Brain microvascular endothelial cell (primary cell): ENCODE data around the gene ZMYND19.

Experiments used
- DNase-seq: peaks from one replicate; pipeline ENCODE4 v3.0.0-alpha.2; 2020
- H3K27ac ChIP-seq: fragments of 250-450 bp; sonication (Bioruptor Pico); 2 replicates; pipeline ENCODE4 v1.5.1; 2020; ENCODE audit warnings: mild to moderate bottlenecking, moderate library complexity
- H3K27me3 ChIP-seq: fragments of 250-450 bp; sonication (Bioruptor Pico); replicated peaks from 2 replicates; pipeline ENCODE4 v1.5.1; 2020; ENCODE audit warnings: mild to moderate bottlenecking
- H3K36me3 ChIP-seq: fragments of 250-450 bp; sonication (Bioruptor Pico); replicated peaks from 2 replicates; pipeline ENCODE4 v1.5.1; 2020; ENCODE audit warnings: mild to moderate bottlenecking
- H3K4me3 ChIP-seq: 2 replicates; pipeline ENCODE4 v1.5.1; 2011; ENCODE audit warnings: low read depth, mild to moderate bottlenecking, control low read depth, low read length, moderate library complexity
- CTCF ChIP-seq: IDR thresholded peaks from 2 replicates; pipeline ENCODE4 v1.5.1; 2011; ENCODE audit warnings: low read depth, mild to moderate bottlenecking, moderate library complexity, low read length, control low read depth, inconsistent platforms; ENCODE audit errors: missing control alignments
- in situ Hi-C: cut with HindIII; loops from 2 replicates; pipeline ENCODE4 v1.10.0; 2017; ENCODE audit warnings: low sequenced_read_pairs, low pct_ligation_motif_present

ZMYND19 gene

DNA sequence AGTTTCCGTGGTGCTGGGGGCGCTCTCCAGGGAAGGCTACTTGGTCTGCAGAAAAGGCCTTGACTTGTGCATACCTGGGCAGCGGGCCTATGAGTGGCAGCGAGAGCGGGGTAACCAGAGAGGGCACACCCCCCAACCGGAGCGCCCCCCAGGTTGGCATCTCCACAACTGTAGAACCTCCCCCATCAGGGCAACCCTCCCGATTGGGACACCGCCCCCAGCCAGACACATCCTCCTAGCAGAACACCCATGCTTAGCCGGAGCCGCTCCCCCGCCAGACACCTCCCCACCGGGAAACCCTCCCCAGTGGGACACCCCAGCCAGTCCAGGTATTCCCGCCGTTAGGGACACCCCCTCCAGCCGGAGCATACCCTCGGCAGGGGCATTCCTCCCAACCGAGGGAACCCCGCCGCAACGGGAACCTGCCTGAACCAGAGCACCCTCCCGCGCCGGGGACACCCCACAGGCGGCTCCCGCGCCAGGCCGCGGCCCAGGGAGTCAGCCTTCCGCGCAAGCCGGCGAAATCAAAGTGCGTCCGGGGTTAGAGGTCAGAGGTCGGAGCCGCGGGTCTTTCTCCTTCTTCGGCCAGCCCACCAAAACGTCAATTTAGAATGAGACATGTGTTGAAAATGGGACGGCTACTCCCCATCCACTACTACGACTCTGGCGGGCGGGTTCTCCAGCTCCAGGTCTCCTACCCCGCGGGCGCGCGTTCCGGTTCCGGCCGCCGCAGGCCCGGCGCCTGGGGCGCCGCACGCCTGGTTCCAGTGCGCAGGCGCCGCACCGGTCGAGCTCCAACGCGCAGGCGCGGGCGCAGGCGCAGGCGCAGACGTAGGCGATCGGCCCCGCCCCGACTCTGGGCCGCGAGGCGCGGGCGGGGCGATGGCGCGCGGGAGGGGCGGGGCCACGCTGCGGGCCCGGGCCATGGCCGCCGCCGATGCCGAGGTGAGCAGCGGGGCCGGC lies 28.1 kb upstream of the ZMYND19 start, which contains the start of gene EHMT1:
Gene EHMT1, plus strand, starts transcription at position 901 of the 963 bp plus-strand sequence. Its CDS starts 24 bp downstream, at position 925.
- H3K27me3 ChIP-seq = no peaks in the 10 kb centered on the region
- peak; percentile 57 for DNase-seq
- in situ Hi-C loops = no loop called here
- H3K4me3 ChIP-seq = peak within 1 kb of the TSS; percentile 94
- TF ChIP-seq CTCF = no peak
- peak within 1 kb of the TSS; percentile 66 for H3K27ac ChIP-seq
- peaks cover 2% of the 10 kb centered on the region for H3K36me3 ChIP-seq

DNA sequence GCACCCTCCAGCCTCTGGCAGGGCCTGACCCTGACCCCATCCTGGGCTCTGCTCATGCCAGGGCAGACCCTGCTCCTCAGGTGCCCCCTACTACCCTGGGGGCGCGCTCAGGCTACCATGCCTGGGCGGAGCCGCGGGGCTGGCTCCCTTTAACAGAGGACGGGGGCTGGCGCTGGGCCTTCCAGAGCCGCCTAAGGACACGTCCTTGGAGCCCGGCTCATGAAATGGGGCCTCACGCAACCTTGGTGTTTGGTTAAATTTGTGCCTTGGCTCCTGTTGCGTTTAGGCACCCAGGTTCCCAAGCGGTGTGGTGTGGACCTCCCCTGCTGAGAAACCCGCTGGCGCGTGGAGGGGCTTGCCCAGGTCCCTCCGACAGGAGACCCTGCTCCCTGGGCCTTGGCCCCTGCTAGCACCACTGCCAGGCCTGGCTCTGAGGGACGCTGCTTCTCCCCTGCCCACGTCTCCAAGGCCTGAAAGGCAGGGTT lies 25.1 kb upstream of the ZMYND19 start:
- no peaks in the 10 kb centered on the region for H3K27me3 ChIP-seq
- no peak for TF ChIP-seq CTCF
- in situ Hi-C loops = no loop called here
- no peak for DNase-seq
- H3K36me3 ChIP-seq = peaks cover 2% of the 10 kb centered on the region
- H3K4me3 ChIP-seq = no peak overlapping the region
- H3K27ac ChIP-seq = no peak overlapping the region

- Histone ChIP-seq H3K36me3 (peaks cover 2% of the 10 kb centered on the region), H3K27ac (no peak overlapping the region), H3K4me3 (no peak overlapping the region), H3K27me3 (no peaks in the 10 kb centered on the region)
- TF ChIP-seq CTCF = peak; percentile 16
- no peak for DNase-seq
- in situ Hi-C loops = no loop called here
These were observed 24.5 kb upstream of the ZMYND19 start for GRCh38 chr9:137614631-137615386.

DNA sequence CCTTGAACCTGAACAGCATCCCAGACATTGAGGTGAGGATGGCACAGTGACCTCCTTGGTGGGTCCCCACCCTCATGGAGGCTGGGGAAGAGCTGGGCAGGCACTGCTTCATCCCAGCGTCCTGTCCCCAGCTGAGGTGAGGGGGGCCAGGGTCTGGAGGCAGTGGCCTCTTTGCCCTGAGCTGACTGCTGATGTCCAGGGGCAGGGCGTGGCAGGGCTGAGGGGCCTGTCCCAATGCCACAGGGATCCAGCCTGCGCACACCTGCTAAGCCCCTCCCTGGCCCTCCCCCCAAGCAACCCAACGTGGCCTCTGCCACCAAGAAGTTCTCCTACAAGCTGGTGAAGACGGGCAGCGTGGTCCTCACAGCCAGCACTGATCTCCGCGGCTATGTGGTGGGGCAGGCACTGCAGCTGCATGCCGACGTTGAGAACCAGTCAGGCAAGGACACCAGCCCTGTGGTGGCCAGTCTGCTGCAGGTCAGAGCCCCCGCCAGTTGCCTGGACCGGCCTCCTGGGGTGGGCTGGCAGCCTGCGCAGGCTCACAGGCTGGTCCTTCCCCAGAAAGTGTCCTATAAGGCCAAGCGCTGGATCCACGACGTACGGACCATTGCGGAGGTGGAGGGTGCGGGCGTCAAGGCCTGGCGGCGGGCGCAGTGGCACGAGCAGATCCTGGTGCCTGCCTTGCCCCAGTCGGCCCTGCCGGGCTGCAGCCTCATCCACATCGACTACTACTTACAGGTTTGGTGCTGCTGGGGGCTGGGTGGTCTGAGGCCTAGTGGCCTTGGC lies 23.6 kb upstream of the ZMYND19 start:
- no peak for DNase-seq
- H3K36me3 ChIP-seq = peaks cover 2% of the 10 kb centered on the region
- H3K4me3 ChIP-seq = no peak overlapping the region
- in situ Hi-C loops = no loop called here
- no peak overlapping the region for H3K27ac ChIP-seq
- H3K27me3 ChIP-seq = no peaks in the 10 kb centered on the region
- TF ChIP-seq CTCF = no peak

- Histone ChIP-seq H3K27me3 (no peaks in the 10 kb centered on the region), H3K36me3 (peaks cover 2% of the 10 kb centered on the region), H3K4me3 (no peak overlapping the region), H3K27ac (no peak overlapping the region)
- TF ChIP-seq CTCF = no peak
- in situ Hi-C loops = no loop called here
- no peak for DNase-seq
These were observed 22.9 kb upstream of the ZMYND19 start for GRCh38 chr9:137613259-137613658.
